ENCODE measurements around the gene CCDC74B.
"Not testable (repeated sequence)": the region's sequence is repeated elsewhere in the genome, so short reads cannot be mapped to it uniquely, and the experiment has no call there.

Gene CCDC74B

DNA sequence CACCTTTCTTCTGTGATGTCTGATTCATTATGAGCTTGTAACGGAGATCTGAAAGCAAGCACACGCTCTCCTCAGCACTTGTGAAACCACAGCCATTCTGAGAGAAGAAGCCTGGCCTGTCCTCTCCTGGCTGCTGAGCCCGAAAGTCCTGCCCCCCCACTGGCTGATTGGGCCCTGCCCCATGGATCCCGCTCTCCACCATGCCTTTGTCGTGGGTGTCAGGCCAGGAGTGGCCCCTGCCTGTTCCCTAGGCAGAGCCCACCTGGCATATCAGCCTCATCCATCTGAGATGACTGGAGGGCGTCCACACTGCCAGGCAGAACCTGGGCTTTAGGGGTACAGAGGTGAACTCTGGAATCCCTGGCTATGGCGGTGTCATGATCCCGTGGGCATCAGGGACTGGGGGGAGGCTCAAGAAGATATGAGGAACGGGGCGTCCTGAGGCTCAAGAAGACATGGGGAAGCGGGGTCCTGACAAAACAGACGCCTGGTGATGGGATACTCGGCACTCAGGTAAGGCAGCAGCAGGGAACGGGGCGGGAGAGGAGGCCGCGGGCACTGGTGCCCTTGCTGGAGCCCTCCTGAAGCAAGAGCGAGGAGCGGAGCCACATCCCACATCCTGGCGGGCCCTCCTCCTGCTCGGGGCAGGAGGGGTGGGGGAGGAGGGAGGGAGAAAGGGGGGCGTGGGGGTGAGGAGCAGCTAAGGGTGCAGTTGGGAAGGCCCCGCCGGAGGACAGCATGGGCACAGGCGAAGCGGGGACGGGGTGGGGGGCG lies 1.5 kb downstream of the CCDC74B start:
- DNase-seq = not testable (repeated sequence)

DNA sequence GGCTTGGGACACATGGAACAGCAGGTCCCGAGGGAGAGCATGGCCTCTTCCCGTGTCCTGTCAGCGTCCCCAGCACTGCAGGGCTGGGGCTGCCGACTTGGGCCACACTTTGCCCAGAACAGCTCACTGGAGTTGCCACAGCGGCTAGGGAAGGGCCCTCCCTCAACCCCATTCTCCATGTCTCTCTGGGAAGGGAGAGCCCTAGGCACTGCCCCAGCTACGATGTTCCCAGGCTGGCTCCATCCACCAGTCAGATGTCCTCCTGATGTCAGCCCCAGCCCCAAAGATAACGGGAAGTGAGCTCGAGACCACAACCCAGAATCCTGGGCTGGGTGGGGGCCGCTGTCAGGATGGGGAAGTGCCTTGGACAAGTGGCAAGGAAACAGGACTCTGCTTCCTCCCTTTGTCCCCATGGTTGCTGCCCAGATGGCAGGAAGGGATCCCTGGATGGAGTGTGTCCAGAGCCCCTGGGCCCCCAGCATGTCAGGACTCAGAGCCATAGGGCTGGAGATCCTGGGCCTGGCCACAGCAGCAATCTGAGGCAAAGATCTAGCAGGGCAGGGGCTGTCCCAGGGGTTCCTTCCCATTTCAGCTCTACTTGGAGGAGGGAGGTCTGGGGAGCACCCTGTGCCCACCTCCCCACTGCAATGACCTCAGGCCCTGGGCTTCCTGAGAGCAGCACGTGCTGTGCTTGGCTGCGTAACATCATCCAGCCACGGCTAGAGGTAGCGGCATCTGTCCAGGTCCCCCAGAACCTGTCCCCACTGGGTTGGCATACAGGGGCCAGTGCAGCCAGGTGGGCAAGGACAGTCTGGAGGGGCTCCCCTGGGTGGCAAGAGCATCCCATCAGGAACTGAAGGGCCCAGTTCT lies 2.3 kb downstream of the CCDC74B start:
- DNase-seq = not testable (repeated sequence)

DNA sequence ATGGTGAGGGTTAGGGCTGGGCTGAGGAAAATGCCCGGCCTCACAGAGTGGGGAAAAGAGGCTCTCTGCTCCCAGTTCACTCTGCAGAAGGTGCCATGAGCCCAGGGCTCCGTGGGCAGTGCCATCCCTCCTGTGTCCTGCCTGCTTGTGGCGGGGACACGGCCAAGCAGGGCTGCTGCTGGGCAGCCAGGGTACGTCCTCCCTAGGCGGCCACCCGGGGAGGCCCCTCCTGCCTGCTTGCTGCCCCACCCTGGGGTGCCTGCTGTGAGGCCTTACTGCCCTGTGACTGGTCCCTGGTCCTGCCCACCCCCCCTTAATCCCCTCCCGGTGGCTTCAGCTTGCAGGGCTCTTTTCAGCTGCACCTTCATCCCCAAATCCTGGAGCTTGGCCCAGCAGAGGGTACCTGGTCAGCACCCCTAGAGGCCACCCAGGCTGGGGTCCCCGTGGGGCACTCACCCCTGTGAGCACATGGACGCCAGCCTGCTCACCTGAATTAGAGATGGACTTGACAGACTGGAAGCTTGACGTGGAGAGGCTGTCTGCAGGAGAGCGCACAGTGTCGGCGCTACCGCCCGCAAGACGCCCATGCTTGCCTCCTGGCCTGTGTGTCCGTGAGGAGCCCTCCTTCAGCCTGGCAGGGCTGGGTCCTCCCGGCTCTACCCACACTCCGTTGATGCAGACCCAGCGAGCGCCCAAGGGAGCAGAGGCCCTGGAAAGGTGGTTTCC lies 3.1 kb downstream of the CCDC74B start:
- DNase-seq = not testable (repeated sequence)

DNA sequence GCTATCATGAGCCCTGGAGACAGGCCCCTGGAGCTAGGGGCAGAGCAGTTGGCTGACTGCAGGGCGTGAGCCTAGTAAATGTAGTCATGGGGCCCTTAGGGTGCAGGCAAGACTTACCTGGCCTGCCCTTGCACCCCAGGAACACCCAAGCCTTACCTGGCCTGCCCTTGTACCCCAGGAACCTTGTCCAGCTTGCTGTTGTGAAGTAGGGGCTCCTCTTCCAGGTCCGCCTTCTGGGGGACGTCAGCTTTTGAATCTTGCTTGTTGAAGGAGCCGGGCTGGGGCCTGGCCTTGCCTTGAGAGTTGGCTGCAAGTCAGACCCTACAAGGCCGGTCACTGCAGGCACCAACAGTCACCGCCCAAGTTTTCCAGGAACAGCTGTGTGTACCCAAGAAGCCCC lies 3.9 kb downstream of the CCDC74B start:
- DNase-seq = not testable (repeated sequence)

DNA sequence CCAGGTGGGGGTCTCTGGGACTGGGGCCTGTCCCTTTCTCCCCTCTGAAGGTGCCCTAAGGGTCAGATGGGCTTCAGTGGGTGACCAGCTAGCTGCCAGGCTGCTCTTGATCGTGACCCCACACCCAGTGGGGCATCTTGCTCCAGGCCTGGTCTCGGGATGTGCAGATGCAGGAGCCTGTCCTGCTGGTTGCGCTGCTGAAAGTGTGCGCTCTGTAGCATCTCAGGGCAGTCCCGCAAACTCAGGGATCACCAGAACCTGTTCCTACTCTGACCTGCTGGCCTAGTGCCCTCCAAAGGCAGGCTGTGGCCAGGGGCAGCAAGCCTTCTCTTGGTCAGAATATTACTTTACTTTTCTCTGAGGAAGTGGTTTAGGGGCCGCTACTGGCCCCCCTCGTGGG lies 4.4 kb downstream of the CCDC74B start:
- not testable (repeated sequence) for DNase-seq

DNA sequence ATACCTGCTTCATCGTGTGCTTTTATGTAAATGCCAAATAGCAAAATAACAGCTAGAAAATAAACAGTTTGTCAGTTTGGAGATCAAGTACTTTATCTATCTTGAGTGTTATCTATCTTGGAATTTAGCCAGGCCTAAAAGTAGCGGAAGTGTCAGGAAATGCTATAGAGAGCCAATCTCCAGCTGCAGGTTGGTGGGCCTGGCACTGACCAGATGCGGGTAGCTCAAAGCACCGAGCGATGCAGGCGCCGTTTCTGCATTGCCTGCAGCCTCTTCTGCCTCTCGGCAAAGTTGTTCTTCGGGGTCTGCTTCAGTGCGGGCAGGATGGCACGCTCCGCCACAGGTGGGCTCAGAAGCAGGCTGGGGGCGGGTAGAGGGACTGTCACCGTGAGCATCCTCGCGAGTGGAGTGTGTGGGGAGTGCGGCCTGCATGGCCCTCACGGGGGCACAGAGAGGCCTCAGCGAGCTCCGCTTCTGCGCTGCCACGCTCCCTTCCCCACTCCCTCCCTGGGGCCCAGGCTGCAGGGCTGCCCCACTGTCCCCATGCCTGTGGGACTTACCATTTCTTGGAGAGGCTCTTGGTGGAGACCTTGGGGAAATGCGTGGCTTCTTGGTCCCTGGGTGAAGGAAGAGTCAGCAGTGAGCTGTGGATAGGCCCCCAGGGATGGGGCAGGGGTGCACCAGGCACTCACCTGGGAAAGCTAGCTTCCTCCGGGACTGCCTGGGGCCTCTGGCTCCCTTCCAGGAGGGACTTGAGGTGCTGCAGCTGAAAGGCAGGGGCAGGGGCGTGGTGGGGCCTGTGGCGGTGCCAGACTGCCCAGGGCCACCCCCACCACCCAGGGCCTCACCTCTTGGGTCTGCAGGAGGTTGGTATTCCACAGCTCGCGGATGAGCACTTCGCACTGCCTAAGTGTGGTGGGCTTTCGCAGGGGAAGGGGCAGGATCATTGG lies 5.3 kb downstream of the CCDC74B start:
- DNase-seq = not testable (repeated sequence)

DNA sequence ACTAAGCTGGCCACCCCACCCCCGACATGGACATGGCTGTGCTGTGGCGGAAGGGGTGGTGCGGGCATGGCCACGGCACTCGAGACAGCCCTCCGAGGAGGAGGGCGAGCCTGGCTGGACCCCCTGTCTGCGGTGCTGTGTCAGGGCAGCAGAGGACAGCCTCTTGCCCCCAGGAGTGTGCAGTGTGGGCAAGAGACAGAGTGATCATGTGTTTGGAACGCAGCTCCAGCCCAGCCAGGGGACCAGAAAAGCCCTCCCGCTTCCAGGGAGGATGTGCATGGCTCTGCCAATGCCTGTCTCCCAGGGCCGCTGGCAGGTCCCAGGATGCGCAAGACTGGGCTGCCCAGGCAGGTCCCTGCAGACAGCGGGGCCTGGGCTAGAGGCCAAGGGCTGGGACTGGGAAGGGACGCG lies 6.1 kb downstream of the CCDC74B start:
- DNase-seq = not testable (repeated sequence)

DNA sequence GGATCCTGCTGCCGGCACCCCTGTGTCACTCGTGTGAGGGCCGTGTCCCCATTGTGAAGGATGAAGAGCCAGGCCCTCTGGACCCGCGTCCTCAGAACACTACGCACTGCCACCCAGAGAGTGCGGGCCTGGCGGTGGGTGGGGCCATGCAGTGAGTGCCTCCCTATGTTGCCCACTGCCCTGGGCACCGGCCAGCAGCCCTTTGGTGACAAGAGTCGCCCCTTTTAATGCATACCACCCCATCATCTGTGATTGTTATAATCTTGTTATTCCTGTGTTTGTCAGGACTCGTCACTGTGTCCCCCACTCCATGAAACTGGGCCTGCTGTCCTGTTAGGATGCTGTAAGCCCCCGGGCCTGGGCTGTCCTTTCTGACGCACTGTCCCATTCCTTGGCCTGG lies 6.6 kb downstream of the CCDC74B start:
- DNase-seq = not testable (repeated sequence)

DNA sequence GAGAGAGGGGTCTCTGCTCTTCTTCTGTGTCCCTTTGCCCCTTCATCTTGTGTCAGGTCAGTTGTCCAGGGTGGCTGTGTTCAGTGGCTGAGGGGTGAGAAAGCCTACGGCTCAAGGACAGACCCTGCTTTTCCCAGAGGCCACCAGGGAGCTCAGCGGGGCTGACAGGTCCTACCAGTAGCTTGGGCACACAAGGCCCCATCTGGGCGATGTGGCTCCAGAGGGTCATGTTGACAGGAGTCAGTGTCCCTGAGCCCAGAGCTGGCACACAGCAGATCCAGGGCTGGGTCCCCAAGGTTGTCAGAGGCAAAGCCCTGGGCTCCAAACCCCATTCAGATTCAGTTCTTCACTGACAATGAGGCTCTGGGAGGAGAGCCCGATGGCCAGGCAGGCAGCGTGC lies 7.8 kb downstream of the CCDC74B start:
- DNase-seq = not testable (repeated sequence)

DNA sequence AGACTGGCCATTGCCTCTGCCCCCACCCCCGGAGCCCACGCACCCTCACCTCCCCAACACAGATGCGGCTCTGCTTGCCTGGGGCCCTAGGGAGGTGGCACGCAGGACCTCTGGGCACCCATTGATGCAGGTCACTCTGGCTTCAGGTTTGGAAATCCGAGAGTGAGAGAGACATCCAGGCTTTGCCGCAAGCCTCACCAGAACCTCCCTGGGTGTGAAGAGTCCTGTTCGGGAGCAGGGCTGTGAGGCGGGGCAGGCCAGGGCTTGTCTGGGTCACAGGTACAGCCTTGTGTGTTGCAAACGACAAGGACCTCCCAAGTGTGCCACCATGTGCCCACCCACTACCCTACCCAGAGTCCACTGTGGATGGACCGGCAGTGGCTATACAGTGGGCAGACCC lies 8.4 kb downstream of the CCDC74B start:
- DNase-seq = not testable (repeated sequence)

DNA sequence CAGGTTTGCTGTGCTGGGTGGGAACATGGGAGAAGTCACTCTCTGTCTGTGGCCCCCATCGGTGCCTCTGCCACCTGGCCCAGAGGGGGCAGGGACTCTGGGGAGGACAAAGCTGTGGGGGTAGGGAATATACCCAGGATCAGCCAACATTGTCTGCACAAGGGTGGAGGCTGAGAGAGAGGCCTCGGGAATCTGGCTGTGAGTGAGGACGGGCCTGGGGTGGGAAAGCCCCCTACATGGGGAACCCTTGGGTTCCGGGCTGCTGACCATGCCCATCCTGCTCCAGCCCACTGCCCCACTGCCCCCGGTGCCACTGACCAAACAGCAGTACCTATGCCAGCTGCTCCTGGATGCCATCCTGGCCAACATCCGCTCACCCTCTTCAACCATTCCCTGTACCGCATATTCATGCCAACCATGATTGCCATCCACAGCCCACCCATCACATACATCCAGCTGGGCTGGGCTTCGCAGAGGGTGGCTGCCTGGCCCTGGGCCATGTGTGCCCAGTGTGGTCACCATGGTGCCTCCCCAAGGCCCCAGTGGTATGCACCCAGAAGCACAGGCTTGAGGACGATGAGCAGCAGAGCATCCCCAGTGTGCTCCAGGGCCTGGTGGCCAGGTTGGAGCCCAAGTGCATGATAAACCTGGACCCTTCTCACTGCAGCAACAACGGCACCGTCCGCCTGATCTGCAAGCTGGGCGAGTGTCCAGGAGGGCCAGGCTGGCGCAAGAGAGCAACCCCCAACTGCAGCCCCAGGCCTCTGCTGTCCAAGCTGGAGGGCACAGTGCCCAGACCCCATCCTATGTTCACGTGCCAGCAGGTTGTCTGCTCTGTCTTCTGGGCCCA lies 9.0 kb downstream of the CCDC74B start:
- DNase-seq = no peak

DNA sequence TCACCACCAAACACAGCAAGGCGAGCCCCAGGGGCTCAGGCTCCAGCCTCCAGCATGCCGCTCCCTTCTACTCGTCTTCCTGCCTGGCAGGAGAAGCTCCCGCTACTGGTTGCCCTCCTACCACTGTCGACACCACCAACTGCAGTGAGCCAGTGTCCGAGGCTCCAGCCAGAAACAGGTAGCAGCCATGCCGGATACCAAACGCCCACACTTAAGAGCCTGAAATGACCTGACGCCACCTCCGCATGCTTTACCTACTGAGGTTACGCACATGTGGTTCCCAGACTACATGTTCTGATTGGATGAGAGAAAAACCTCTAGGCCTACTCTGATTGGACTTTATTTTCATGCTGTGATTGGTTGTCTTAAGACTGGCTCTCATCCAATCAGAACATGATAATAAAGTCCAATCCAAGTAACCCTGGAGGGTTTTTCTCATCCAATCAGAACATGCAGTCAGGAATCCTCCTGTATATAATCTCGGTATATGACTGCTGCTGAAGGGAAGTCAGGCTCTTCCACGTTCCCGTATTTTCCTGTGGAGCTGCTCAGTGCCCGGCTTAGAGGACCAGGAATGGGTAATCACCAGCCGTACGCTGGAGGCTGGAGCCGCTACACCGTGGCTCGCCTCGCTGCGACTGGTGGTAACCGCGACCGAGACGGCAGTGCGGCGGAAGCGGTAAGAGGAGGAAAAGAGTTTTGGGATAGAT lies 15.6 kb downstream of the CCDC74B start, which contains the start of gene POTEF:
Gene POTEF, minus strand, starts transcription at position 103 of the 710 bp plus-strand sequence. CDS start 8,707 bp downstream, outside the sequence.
- not testable (repeated sequence) for DNase-seq

DNA sequence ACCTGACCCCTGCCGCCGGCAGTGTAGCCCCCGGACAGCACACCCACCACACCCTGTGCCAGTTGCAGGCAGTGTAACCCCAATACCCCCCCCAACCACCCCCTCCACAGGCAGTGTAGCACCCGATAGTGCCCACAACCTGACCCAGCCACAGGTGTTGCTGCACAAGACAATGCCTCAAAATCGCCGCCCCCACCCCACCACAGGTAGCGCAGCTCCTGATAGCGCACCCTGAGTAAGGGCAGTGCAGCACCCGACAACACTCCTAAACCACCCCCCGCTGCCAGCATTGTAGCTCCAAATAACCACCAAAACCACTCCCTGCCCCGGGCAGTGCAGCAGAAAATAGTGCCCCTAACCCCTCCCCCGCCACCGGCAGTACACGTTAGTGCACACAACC lies 16.4 kb downstream of the CCDC74B start:
- DNase-seq = not testable (repeated sequence)

DNA sequence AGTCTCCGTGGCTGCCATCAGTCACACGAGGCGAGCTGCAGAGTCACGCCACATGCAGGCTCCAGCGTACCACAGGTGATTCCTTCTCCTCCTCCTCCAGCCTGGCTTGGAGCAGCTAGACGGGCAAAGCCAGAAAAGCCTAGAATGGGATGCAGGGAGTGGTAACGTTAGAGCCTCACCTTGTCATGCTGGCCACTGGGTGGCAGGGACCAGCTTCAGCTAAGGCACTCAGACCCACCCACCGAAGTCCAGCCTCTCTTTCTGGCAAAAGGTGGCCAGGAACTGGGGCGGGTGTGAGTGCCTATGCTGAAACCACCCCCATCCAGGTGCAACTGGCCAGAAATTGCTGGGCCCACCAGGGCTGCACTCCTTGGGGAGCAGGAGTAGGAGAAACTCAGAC lies 17.2 kb downstream of the CCDC74B start:
- not testable (repeated sequence) for DNase-seq

DNA sequence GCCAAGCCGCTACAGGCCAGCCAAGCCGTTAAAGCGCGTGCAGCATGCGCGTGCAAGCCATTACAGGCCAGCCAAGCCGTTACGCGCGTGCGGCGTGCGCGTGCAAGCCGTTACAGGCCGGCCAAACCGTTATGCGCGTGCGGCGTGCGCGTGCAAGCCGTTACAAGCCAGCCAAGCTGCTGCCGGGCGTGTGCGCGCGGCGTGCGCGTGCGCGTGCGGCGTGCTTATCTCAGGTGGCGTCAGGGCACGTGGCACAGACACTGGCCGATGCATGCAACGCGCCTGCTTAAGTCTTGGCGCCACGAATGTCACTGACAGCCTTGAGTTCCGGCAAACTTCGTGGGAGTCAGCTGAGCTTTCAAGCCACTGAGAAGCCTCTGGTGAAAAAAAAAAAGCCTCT lies 24.0 kb downstream of the CCDC74B start:
- DNase-seq = not testable (repeated sequence)

DNA sequence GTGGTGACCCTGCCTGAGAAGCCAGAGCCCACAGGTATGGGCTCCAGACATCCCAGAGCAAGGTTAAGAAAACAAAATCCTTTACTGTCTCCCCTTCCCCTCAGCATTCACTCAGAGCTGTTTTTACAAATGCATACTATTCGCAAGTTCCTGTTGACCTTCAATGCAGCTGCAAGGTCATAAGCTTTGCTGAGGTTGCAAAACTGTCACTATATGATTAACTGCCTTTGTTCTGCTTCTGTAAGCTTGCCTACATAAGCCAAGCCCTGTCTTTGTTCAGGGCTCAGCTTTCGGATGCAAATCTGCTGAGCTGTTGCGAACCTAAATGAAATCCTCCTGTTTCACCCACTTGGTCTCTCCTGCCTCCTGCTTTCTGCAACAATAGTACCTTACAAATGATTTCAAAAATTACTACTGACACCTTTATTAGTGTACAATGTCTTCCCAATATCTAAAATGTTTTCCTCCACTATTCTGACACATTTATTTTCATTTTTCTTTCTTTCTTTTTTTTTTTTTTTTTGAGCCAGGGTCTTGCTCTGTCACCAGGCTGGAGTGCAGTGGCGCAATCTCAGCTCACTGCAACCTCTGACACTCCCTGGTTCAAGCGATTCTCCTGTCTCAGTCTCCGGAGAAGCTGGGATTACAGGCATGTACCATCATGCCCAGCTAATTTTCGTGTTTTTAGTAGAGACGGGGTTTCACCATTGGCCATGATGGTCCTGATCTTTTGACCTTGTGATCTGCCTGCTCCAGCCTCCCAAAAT lies 42.1 kb downstream of the CCDC74B start:
- not testable (repeated sequence) for DNase-seq
